ENCODE measurements around the gene SLC25A10.

The SLC25A10 gene

DNA sequence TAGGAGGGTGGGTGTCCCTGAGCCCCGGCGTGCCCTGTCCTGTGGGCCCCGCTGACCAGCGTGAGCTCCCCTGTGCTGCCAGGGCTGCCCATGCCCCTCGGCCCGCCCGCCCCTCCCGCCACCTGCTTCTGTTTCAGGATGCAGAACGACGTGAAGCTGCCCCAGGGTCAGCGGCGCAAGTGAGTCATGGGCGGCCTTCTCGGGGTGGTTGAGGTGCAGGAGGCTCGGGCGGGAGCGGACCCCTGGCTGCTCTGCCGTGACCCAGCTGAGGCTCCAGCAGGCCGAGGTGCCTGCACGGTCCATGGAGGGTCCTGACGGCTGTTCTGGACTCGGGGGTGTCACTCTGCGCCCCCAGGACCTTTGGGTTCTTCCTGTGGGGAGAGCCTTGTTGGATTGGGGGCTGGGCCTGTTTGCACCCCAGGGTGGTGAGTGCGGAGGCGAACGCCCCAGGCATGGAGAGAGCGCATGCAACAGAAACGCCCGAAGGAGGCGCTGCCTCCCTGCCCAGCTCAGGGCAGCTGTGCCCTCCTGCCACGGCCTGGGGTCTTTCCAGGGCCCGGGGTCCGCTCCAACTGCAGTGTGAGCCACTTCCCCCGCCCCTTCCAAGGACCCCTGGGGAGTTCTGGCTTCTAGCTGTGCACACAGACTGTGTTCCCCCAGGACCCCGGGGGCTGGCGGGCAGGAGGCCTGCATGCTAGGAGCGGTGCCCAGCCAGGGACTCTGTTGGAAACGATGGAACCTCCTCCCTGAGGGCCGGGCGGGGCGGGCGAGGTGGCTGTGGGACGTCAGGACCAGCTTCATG is 4.0 kb downstream of the SLC25A10 start:
- CTCF ChIA-PET: no interaction called here
- POLR2A ChIA-PET: interaction anchor here (7.5 kb wide), 1 partner anchor 13 kb away, joined by 76 read pairs; the partner anchor contains the start of gene MRPL12
- no peak for TF ChIP-seq FOXK2 (IDR thresholded peaks at IDR 0.05)
- TF ChIP-seq PKNOX1 (IDR thresholded peaks at IDR 0.05): no peak
- TF ChIP-seq L3MBTL2 (conservative IDR thresholded peaks at IDR 0.05): no peak
- TF ChIP-seq ZNF384 (IDR thresholded peaks at IDR 0.05): no peak
- TF ChIP-seq FOXM1 (IDR thresholded peaks at IDR 0.05; ENCODE audit: borderline replicate concordance): no peak
- TF ChIP-seq BHLHE40 (IDR thresholded peaks at IDR 0.05; ENCODE audit: borderline replicate concordance): no peak

DNA sequence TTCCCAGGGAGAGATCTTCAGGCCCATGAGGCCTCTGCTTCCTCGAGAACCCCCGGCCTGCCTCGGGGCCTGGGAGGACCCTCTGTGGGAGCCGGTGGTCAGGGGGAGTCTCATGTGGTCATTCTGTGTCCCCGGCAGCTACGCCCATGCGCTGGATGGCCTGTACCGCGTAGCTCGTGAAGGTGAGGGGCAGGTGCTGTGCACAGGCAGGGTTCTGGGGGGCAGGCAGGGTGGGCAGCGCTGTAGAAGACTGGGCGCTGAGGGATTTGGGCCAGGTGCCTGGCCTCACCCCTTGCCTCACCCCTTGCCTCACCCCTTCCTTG is 4.6 kb downstream of the SLC25A10 start:
- POLR2A ChIA-PET: interaction anchor here (7.5 kb wide), 1 partner anchor 14 kb away, joined by 76 read pairs; the partner anchor contains the start of gene MRPL12
- CTCF ChIA-PET: no interaction called here

More for the DNA sequence above, 4.0 kb downstream of the SLC25A10 start:
- DNase-seq (ENCODE audit: extremely low spot score): no peak

DNA sequence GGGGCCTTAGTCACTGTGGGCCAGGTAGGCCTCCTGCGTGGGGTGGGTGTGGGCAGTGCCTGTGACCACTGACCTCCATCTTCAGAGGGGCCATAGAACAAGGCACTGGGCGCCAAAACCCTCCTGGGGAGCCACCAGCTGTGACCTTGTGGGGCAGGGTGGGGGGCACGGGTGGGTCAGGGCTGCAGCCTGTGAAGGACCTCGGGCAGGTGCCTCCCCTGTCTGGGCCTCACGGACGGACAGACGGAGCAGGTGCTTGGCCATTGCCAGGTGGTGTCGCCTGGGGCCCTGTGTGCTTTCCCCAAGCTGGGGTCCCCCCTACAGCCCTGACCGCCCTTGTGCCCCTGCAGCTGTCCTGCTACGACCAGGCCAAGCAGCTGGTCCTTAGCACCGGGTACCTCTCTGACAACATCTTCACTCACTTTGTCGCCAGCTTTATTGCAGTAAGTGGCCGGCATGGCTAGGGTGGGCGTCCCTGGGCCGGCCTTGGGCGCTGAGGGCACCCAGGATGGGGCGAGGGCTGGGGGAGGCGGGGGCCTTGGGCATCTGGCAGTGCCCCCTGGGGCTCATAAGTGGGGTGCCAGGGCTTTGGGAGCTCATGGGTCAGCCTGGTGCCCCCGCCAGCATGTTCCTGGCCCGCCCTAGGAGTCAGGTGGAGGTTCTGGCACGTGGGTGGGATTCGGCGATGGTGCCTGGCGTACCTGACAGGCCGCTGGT is 5.1 kb downstream of the SLC25A10 start:
- no peak for DNase-seq (ENCODE audit: extremely low spot score)
- TF ChIP-seq NFRKB (IDR thresholded peaks at IDR 0.05): no peak
- TF ChIP-seq ELF4 (IDR thresholded peaks at IDR 0.05): no peak
- TF ChIP-seq L3MBTL2 (conservative IDR thresholded peaks at IDR 0.05): no peak
- TF ChIP-seq LEF1 (IDR thresholded peaks at IDR 0.05; ENCODE audit: borderline replicate concordance): no peak
- no peak for TF ChIP-seq SP1 (IDR thresholded peaks at IDR 0.05)
- TF ChIP-seq HDGF (IDR thresholded peaks at IDR 0.05; ENCODE audit: borderline replicate concordance): no peak
- TF ChIP-seq SUZ12 (IDR thresholded peaks at IDR 0.05): no peak
- TF ChIP-seq ZNF384 (IDR thresholded peaks at IDR 0.05): no peak
- TF ChIP-seq TARDBP (IDR thresholded peaks at IDR 0.05): no peak
- no peak for TF ChIP-seq BHLHE40 (IDR thresholded peaks at IDR 0.05; ENCODE audit: borderline replicate concordance)
- no peak for TF ChIP-seq PKNOX1 (IDR thresholded peaks at IDR 0.05)
- TF ChIP-seq FOXA1 (IDR thresholded peaks at IDR 0.05): no peak
- no peak for TF ChIP-seq FOXK2 (IDR thresholded peaks at IDR 0.05)
- ChIA-PET CTCF (interaction anchor here (1.0 kb wide), 1 partner anchor 16 kb away, joined by 3 read pairs; no protein-coding TSS in a partner anchor), POLR2A (interaction anchor here (7.5 kb wide), 1 partner anchor 14 kb away, joined by 76 read pairs; the partner anchor contains the start of gene MRPL12)

More for the DNA sequence above, 4.6 kb downstream of the SLC25A10 start:
- TF ChIP-seq FOXA1 (IDR thresholded peaks at IDR 0.05) (no peak), SUZ12 (IDR thresholded peaks at IDR 0.05) (no peak), ELF4 (IDR thresholded peaks at IDR 0.05) (no peak), NFRKB (IDR thresholded peaks at IDR 0.05) (no peak), CTBP1 (IDR thresholded peaks at IDR 0.05; ENCODE audit: borderline replicate concordance) (no peak), FOXM1 (IDR thresholded peaks at IDR 0.05; ENCODE audit: borderline replicate concordance) (no peak), PKNOX1 (IDR thresholded peaks at IDR 0.05) (no peak), ZNF384 (IDR thresholded peaks at IDR 0.05) (no peak), BHLHE40 (IDR thresholded peaks at IDR 0.05; ENCODE audit: borderline replicate concordance) (no peak), LEF1 (IDR thresholded peaks at IDR 0.05; ENCODE audit: borderline replicate concordance) (no peak), ARNT (IDR thresholded peaks at IDR 0.05) (no peak), HDGF (IDR thresholded peaks at IDR 0.05; ENCODE audit: borderline replicate concordance) (no peak), TARDBP (IDR thresholded peaks at IDR 0.05) (no peak)
- no peak for DNase-seq (ENCODE audit: extremely low spot score)

DNA sequence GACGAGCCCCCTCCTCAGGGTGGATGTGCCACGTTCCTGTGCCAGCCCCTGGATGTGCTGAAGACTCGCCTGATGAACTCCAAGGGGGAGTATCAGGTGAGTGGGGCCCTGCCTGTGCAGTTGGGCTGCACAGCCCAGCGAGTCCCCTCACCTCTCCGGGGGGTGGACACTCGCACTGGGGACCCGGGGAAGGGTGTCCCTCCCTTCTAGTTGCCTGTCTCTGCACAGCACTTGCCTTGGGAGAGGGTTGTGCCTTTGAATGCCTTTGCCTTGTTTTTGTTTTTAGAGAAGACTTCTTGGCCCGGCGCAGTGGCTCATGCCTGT is 5.6 kb downstream of the SLC25A10 start:
- ChIA-PET POLR2A (interaction anchor here (7.5 kb wide), 1 partner anchor 15 kb away, joined by 76 read pairs; the partner anchor contains the start of gene MRPL12), CTCF (interaction anchor here (1.0 kb wide), 1 partner anchor 15 kb away, joined by 3 read pairs; no protein-coding TSS in a partner anchor)
- no peak for DNase-seq (ENCODE audit: extremely low spot score)
- no peak for TF ChIP-seq CTBP1 (IDR thresholded peaks at IDR 0.05; ENCODE audit: borderline replicate concordance)
- no peak for TF ChIP-seq BHLHE40 (IDR thresholded peaks at IDR 0.05; ENCODE audit: borderline replicate concordance)
- TF ChIP-seq HDGF (IDR thresholded peaks at IDR 0.05; ENCODE audit: borderline replicate concordance): no peak
- no peak for TF ChIP-seq ELF4 (IDR thresholded peaks at IDR 0.05)
- TF ChIP-seq SUZ12 (IDR thresholded peaks at IDR 0.05): no peak
- no peak for TF ChIP-seq ZNF384 (IDR thresholded peaks at IDR 0.05)
- TF ChIP-seq NFRKB (IDR thresholded peaks at IDR 0.05): no peak
- no peak for TF ChIP-seq TARDBP (IDR thresholded peaks at IDR 0.05)
- TF ChIP-seq FOXM1 (IDR thresholded peaks at IDR 0.05; ENCODE audit: borderline replicate concordance): no peak
- TF ChIP-seq L3MBTL2 (conservative IDR thresholded peaks at IDR 0.05): no peak
- TF ChIP-seq PKNOX1 (IDR thresholded peaks at IDR 0.05): no peak
- no peak for TF ChIP-seq FOXA1 (IDR thresholded peaks at IDR 0.05)
- no peak for TF ChIP-seq SP1 (IDR thresholded peaks at IDR 0.05)
